GM03348 (cell line): Measurements from ENCODE around the gene MUC15.

Source experiments
- DNase-seq: peaks from one replicate; pipeline ENCODE4 v3.0.0; 2012; ENCODE audit warnings: low spot score

The MUC15 gene

GRCh38 chr11:26575946-26576345 is 3.9 kb upstream of the MUC15 start:
- no peak for DNase-seq

- no peak for DNase-seq
Observed at GRCh38 chr11:26573896-26574295, 1.8 kb upstream of the MUC15 start.

DNA sequence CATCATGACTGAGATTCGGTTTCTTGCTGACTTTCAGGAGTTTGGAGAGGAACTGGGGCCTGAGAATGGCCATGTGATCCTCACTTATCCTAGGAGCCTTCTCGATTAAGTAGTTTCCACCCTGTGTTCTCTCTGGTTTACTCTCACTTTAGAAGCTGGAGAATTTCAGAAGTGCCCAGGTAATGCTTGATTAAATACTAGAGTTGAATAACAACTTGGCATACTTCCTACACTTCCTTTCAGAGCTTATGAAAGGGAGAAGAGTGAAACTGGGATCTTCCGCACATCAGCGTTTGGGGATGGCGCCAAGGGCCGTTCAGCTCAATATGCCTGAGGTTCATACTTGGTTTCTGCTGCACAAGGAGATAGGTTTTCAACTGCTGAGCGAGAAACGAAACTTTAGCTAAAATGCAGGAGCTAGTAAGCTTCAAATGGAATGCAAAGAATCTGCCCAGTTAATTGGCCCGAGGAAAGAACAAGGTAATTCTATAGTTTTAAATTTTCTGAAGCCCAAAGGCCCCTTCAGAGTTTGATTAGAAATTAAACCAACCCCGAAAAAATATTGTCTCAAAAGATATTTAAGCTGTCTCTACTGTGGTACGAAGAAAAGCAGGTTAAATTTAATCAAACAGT is 823 bp upstream of the MUC15 start:
- no peak for DNase-seq

GRCh38 chr11:26569646-26570045 is 2.4 kb downstream of the MUC15 start:
- no peak for DNase-seq

GRCh38 chr11:26558190-26558589 is 13.9 kb downstream of the MUC15 start:
- DNase-seq, result no peak

DNA sequence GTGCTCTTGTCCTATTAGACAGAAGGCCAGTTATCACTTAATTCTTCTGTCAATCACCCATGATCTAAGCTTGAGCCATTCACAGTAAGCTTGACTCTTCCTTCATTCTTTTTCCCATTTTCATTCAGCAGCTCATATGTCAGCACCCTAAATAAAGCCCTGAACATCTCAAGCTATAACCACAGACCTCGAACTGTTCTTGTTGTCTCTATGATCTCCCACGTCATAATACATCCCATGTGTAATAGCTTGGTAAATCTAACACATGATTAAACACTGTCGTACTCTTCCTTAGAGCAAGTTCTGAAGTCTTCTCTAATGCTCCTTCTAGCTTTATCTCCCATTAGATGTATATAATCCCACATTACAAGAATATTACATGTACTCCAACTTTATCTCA is 14.4 kb downstream of the MUC15 start:
- no peak for DNase-seq

DNA sequence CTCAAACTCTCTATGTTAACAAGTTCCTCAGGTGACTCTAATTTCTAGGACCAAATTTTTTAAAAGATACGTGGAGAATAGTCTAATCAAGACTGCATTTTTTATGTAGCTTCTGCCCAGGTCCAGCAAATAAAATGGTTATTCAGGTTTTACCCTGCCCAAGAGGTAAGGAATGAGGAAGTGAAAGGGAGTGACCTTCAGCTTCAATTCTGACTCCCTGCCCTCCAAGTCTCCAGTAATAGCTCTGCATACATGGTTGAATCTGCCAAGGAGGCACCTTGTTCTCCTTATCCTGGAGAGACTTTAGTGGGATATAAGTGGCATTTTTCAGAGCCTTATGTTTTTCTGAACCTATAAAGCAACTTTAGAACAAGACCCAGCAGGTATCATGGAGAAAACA is 15.5 kb downstream of the MUC15 start:
- no peak for DNase-seq

- no peak for DNase-seq
Observed at GRCh38 chr11:26554455-26554854, 17.6 kb downstream of the MUC15 start.

GRCh38 chr11:26553182-26553581 is 18.9 kb downstream of the MUC15 start:
- no peak for DNase-seq

DNA sequence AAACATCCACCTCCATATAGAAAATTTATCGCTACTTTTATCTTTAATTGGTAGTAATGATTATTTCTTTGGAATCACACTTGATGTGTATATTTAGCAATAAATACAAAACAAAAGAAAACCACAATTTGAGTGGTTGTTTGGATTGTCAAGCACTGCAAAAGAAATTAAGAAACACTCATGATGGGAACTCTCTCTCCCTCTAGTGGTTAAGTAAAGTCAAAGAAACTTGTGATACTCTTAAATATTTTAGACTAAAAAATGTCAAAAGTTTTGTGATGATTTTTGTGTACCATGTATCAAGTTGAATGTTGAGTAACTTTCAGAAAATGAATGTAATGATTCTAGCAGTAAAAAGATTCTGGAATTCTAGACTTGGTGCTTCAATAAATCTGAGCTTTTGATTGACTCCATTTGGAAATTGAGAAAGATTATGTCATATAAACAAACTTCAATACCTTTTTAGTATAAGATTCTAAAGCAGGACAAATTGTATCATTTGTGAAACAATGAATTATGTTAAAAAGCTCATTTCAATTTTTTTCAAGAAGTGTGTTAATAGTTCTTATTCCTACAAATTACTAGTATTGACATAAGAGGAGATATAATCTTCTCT is 20.8 kb downstream of the MUC15 start:
- peak; percentile 3 for DNase-seq

GRCh38 chr11:26550022-26550421 is 22.0 kb downstream of the MUC15 start:
- DNase-seq, result no peak

GRCh38 chr11:26549176-26549575 is 22.9 kb downstream of the MUC15 start:
- no peak for DNase-seq

GRCh38 chr11:26541870-26542269 is 30.2 kb downstream of the MUC15 start:
- no peak for DNase-seq

- no peak for DNase-seq
Observed at GRCh38 chr11:26539517-26539916, 32.5 kb downstream of the MUC15 start.

- DNase-seq, result no peak
Observed at GRCh38 chr11:26537341-26537740, 34.7 kb downstream of the MUC15 start.

GRCh38 chr11:26527685-26528084 is 44.4 kb downstream of the MUC15 start:
- DNase-seq, result no peak

- no peak for DNase-seq
Observed at GRCh38 chr11:26522912-26523610, 49.0 kb downstream of the MUC15 start.

DNA sequence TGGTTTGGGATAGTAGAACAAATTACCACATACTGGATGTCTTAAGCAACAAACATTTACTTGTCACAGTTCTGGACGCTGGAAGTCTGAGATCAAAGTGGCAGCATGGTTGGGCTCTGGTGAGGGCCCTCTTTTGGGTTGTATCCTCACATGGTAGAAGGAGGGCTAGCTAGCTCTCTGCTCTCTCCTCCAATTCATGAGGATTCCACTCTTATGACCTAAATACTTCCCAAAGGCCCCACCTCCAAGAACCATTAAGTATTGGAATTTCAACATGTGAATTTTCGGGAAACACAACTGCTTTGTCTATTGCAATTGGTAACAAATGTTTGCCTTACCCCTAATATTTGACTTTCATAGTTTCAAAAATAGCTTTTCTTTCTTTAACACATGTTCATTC is 52.6 kb downstream of the MUC15 start:
- no peak for DNase-seq

DNA sequence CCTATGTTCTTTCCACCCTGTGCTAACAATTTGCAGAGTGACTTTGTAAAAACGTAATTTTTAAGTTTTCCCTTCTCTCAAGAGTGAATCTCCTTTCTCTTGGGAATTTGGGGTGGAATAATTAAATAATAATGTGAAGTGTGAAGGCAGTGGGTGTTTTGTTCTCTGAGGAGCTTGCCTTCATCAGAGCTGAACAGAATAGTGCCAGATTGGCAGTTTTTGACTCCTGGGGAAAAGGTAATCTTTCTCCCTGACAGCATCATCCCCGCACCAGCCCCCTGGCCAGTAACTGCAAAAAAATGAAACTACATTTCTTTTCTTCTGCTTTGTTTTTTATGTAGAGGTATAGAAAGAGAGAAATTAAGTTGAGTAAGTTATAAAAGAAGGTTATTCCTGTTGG is 59.9 kb downstream of the MUC15 start:
- no peak for DNase-seq

- DNase-seq, result no peak
Observed at GRCh38 chr11:26510756-26511155, 61.3 kb downstream of the MUC15 start.

DNA sequence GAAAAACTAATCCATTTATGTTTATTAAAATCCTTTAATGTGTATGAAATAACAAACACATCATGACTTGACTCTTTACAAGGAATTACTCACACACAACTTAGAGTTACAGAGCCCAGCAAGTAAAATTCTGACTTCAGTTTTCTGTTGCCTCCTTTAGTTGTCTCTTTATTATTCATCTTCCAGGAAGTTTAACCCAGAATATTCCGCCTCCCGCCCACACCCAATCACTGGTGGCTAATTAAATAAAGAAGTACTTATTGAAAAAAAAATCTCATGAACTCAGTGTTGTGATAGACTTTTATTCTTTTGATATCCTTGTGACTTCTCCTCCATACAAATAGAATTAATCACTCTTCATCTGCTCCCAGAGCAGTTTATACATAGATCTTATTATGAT is 61.9 kb downstream of the MUC15 start:
- DNase-seq, result no peak
